ENCODE results near the gene PACS2. TPM values are rescaled to one million over a fixed set of nuclear protein-coding genes. Genes with fewer than 3 reads are reported as not detected.
"Not testable (repeated sequence)": the region's sequence is repeated elsewhere in the genome, so short reads cannot be mapped to it uniquely, and the experiment has no call there.

PACS2 gene
- total RNA-seq, 1 experiment from 2014 or later: 28.2 TPM

DNA sequence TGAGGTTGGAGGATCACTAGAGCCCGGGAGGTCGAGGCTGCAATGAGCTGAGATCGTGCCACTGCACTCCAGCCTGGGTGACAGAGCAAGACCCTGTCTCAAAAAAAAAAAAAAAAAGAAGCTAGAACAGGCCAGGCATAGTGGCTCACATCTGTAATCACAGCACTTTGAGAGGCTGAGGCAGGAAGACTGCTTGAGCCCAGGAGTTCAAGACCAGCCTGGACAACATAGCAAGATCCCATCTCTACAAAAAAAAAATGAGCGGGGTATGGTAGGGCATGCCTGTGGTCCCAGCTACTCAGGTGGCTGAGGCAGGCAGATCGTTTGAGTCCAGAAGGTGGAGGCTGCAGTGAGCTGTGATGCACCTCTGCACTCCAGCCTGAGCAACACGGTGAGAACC is 25.6 kb upstream of the PACS2 start:
- DNase-seq (ENCODE audit: low read depth): not testable (repeated sequence)

DNA sequence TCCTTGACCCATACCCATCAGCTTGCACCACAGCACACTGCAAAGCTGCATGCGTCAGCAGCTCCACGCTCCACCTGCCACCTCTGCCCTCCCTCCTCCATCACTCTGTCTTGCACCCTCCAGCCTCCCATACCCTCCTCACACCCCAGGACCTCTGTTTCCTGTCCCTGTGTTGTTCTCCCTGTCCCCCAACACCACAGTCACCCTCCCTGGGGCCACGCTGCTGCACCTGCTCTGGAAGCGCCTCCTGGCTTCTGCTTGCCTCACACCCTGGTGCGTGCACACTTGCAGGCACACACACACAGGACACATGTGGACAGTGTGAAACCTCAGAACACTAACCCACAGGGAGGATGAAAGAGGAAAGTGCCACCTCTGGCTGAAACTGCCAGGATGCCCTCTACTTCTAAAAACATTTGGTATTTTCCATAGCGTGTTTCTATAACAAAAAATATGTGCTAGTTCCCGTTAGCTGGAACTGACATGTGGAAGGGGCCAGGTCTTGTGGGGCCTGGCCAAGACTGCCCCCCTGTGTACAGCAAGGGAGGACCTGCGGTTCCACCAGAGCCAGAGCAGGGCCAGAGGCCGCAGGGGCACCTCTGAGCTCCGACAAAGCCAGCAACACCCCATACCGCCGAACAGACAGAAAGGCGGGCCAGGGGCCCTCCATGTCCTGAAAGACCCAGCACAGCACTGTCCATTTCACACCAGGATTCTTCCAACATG is 23.8 kb upstream of the PACS2 start:
- DNase-seq (ENCODE audit: low read depth): no peak

DNA sequence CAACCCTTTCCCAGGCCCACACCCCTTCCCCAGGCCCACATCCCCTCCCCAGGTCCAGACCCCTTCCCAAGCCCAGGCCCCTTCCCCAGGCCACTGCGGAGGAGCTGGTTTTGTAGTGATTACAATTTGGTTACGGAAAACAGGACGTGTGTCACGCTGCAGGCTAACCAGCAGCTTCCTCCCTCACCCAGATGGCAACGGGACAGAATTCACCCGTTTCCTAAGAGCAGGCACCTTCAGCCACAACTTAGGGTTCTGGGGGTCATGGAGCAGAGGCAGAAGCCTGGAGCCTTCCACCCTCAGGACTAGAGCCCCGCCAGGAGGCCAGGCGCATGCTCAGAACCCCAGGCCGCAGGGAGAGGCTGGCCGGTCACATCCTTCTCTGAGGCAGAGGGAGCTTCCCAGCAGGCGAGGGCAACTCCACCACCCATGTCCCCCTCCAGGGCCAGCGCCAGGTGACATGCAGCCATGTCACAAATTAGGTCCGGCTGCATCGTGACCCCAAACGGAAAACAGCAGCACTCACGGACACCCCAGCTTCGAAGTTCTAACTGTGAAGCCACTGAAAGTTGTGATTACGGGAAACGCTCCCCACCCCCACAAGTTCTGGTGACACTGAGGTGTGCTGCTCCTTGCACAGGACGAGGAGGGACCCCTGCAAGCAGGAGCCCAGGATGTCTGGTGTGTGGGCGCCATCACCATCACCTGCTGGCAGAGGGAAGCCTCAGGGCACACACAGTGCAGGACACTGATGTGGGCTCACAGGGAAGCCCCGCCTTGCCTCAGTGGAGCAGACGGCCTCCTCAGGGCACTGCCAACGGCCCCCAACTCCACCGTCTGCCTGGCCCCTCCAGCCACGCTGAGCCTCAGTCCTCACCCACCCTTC is 21.5 kb upstream of the PACS2 start:
- DNase-seq (ENCODE audit: low read depth): no peak

DNA sequence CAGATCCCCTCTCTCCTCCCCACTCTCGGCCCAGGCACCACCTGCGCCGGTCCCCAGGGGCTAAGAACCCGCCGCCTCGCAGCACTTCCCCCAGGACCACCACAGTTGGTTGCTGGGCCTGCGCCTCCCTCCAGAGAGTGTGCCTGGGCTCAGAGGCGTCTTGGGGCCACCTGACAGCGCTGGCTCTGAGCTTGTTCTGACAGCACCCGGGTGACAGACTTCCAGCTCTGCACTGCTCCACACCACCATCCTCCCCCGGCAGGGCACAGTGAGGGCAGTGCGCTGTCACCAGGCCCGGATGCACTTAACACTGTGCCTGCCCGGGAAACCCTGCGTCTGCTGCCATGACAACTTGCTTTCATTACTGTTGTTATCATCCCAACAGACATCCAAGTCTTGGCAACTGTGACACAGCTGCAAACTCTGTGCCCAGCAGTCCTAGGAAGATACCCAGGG is 20.4 kb upstream of the PACS2 start:
- peak; percentile 75 for DNase-seq (ENCODE audit: low read depth)

DNA sequence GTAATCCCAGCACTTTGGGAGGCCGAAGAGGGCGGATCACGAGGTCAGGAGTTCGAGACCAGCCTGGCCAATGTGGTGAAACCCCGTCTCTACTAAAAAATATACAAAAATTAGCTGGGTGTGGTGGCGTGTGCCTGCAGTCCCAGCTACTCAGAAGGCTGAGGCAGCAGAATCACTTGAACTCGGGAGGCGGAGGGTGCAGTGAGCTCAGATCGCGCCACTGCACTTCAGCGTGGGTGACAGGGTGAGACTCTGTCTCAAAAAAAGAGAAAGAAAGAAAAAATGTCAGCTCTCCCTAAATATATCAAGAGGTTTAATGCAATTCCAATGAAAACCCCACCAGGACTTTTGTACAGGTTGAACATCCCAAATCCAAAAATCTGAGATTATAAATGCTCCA is 17.2 kb upstream of the PACS2 start:
- not testable (repeated sequence) for DNase-seq (ENCODE audit: low read depth)

DNA sequence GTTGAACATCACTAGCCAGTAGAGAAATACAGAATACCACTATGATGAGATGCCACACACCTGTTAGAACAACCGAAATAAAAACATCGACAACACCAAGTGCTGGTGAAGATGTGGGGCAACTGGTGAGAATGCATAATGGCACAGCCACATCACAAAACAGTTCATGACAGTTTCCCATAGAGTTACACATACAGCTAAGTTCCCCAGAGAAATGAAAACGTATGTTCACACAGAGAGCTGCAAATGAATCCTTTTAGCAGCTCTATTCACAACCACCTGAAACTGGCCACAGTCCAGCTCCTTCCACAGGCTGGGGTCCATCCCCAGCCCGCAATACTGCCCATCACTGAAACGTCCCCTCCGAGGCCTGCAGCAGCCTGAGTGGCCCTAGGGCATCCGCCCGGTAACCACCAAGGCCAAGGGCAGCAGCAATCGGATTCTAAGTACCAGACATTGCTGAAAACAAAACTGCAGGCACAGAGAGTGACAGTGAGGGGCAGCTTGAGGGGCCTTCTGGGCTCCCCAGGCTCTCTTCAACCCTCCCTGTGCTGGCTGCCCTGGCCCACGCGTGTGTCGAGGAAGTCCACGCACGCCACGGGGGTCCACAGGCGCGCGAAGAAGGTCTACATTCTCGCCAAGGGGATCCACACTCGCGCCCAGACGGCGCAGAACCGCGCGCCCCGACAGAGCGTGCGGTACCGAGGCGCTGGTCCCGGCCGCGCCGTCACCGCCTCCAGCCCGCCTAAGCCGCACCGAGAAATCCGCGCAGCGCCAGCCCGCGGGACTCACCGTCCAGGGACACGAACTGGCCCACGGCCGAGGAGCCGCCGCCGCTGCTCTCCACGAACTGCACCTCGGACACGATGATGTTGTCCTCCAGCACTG is 14.7 kb upstream of the PACS2 start:
- no peak for DNase-seq (ENCODE audit: low read depth)

DNA sequence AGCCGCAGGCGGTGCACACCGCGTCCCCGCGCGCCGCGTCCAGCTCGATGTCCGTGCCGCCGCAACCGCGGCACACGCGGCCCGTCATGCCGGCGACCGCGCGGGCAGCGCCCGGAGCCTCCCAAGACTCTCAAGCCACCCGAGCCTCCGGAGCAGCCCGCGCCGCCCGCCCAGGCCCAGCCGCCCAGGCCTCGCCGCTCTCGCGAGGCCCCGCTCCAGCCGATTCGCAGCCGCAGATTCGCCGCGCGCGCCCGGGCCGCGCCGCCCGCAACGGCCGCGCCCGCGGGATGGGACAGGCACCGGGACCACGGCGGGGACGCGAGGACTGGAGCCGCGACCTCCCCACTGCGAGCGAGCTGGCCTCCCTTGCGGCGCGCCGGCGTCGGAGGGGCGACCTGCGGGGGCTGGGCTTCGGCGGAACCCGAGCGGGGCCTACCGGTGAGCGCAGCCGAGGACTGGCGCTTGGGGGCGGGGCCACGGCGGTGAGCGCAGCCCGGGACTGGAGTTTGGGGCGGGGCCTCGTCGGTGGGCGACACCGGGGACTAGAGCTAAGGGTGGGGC is 13.9 kb upstream of the PACS2 start, which contains the start of gene BRF1:
Gene BRF1 (minus strand): TSS at position 460 of the 561 bp plus-strand sequence. CDS start 372 bp downstream, at position 88.
- peak; percentile 98 for DNase-seq (ENCODE audit: low read depth)

DNA sequence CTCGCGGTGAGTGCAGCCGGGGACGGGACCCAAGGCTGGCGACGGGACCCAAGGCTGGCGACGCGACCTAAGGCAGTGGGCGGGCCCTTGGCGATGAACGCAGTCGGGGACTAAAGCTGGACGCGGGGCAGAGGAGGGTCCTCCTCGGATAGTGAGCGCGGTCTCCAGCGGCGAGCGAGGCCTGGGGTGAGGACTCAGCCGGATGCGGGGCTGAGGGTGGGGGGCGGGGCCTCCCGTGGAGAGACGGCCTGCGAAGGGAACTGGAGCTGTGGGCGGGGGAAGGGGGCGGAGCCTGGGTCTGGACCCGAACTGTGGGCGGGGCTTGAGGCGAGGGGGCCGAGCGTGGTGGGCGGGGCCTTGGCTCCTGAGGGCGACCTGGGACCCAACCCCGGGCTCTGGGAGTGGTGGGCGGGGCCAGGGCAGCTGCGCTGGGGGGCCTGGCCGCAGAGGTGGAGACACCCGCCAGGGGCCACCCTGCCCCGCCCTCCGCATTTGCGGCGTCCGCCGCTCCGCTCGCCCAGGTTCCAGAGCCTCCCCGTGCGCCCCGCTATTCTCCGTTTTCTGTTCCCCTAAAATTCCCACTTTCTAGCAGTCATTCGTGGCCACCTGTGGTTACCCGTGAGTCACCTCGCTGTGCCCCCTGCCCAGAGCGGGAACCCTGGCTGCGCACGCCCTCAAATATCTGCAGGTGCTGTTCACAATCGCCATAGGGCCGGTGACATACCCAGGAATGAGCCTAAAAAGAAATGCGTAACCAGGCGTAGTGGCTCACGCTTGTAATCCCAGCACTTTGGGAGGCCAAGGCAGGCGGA is 13.2 kb upstream of the PACS2 start:
- peak; percentile 99 for DNase-seq (ENCODE audit: low read depth)

DNA sequence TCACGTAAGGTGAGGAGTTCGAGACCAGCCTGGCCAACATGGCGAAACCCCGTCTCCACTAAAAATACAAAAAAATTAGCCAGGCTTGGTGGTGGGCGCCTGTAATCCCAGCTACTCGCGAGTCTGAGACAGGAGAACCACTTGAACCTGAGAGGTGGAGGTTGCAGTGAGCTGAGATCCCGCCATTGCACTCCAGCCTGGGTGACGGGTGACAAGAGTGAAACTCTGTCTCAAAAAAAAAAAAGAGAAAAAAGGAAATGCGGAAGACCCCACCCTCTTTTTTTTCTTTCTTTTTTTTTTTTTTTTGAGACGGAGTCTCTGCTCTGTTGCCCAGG is 12.7 kb upstream of the PACS2 start:
- DNase-seq (ENCODE audit: low read depth): not testable (repeated sequence)

DNA sequence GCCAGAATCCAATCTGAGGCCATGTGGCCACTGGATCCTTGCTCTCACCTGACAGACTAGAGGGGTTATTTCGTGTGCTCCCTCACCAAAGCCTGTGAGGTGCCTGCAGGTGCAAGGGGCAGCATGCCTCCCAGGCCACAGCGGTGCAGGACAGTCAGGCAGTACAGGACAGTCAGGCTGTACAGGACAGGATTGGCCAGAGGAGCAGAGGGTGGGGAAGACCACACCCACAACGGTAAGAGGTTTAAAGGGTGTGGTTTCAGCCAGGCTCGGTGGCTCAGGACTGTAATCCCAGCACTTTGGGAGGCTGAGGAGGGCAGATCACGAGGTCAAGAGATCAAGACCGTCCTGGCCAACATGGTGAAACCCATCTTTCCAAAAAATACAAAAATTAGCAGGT is 10.6 kb upstream of the PACS2 start:
- DNase-seq (ENCODE audit: low read depth): no peak

DNA sequence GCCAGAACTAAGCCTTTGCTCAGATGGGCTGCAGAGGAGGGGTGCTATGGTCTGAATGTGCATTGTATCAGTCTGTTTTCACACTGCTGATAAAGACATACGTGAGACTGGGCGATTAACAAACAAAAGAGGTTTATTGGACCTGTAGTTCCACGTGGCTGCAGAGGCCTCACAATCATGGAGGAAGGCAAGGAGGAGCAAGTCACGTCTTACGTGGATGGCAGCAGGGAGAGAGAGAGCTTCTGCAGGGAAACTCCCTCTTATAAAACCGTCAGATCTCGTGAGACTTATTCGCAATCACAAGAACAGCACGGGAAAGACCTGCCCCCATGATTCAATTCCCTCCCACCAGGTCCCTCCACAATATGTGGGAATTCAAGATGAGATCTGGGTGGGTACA is 10.0 kb upstream of the PACS2 start:
- DNase-seq (ENCODE audit: low read depth): no peak

DNA sequence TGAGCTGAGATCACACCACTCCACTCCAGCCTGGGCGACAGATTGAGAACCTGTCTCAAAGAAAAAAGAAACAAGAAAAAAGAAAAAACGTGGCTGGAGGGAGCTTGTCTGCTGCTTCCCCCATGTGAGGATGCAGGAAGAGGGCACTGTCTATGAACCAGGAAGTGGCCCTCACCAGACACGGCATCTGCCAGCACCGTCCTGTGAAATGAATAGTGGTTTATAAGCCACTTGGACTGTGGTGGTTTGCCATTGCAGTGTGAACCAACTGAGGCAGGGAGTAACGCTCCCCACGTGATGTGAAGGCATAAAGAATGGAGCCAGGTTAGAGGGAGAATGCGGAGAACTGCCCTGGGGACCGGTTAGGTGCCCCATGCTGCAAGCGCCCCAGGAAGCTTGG is 9.2 kb upstream of the PACS2 start:
- no peak for DNase-seq (ENCODE audit: low read depth)

DNA sequence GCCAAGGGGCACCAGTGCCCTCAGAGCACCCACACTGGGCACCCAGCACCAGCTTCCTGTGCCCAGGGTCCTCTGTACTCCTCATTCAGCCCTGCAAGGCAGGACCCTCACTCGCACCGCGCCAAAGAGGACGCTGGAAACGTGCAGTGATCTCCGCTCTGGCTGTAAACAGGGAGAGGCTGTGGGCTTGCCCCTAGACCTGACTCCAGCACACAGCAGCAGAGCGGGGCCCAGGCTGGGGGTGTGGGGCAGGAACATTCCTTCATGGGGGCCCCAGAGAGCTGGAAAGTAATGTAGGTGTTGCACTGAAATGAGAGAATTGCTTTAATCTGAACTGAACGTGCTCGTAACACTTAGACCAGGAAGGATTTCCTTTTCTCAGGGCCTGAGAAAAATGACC is 8.8 kb upstream of the PACS2 start:
- no peak for DNase-seq (ENCODE audit: low read depth)

DNA sequence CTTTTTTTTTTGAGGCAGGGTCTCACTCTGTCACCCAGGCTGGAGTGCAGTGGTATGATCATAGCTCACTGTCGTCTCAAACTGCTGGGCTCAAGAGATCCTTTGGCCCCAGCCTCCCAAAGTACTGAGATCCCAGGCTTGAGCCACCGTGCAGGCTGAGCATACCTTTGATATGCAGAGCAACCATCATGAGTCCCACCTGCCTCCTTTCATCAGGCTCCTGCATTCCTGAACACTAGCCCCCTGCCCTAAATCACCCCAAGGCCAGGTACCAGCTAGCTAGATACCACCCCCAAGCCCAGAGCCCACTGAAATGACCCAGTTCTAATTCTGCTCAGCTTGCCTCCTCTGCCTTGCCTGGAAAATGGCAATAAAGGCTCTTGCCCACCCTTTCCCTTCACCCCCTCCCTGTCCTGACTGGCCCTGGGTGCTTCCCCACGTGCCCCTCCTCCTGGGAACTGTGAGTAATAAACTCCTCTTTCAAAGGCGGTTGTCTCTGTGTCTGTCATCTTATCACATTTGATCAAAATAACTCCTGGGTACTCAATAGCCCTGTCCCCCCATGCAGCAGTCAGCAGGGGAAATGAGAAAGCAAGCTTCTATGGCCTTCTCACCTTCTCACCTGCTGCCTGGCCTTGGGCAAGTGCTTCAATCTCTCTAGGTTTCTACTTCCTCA is 7.4 kb upstream of the PACS2 start:
- no peak for DNase-seq (ENCODE audit: low read depth)

DNA sequence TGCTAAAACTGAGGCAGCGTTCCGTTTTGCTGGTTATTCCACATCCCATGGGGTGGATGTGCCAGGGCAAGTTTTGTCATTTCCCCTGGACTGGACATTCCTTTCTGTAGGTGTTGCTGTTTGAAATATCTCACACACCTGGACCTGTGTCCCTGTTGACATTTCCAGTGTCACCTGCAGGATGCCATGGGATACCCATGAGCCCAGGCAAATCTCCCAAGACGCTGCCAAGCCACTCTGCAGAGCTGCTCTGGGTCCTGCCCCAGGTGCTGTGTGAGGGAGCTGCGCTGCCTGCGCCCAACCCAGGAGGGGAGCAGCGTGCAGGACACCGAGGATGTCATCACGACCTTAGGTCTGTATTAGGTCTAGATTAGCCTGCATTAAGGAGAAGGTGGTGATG is 5.2 kb upstream of the PACS2 start:
- DNase-seq (ENCODE audit: low read depth): no peak

DNA sequence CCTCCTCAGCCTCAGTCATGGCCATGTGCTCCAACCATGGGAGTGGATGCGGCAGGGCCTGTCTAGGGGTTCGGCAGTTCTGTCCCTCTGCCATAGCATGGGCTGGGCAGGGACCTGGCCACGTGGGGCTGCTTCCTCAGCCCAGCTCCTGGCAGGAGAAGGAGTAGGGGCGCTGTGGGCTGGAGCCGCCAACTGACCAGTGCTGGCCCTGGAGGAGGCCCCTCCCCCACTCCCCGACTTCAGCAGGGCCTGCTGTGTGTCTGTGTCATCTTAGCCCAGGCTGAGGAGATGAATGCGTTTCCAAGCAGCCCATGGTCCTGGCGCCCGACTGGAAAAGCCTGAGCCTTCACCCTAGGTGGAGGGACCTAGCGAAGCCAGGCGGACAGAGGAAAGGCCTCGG is 2.7 kb upstream of the PACS2 start:
- DNase-seq (ENCODE audit: low read depth): no peak

DNA sequence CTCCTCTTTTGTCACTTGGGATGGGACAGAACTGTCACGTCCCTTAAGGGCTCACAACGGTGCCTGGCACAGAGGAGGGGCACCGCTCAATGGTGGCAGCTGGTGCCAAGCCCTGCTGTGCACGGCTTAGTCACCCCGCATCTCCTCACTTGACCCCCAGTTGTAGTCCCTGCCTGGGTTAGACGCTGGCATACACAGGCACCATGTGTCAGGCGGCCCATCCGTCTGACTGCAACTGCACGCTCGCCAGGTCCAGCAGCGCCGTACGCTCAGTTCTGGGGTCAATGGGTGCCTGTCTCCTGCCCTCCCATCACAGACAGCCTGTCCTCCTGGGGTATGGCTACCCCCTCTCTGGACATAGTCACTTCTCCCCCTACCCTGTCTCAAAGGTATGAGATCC is 1.6 kb upstream of the PACS2 start:
- DNase-seq (ENCODE audit: low read depth): no peak

DNA sequence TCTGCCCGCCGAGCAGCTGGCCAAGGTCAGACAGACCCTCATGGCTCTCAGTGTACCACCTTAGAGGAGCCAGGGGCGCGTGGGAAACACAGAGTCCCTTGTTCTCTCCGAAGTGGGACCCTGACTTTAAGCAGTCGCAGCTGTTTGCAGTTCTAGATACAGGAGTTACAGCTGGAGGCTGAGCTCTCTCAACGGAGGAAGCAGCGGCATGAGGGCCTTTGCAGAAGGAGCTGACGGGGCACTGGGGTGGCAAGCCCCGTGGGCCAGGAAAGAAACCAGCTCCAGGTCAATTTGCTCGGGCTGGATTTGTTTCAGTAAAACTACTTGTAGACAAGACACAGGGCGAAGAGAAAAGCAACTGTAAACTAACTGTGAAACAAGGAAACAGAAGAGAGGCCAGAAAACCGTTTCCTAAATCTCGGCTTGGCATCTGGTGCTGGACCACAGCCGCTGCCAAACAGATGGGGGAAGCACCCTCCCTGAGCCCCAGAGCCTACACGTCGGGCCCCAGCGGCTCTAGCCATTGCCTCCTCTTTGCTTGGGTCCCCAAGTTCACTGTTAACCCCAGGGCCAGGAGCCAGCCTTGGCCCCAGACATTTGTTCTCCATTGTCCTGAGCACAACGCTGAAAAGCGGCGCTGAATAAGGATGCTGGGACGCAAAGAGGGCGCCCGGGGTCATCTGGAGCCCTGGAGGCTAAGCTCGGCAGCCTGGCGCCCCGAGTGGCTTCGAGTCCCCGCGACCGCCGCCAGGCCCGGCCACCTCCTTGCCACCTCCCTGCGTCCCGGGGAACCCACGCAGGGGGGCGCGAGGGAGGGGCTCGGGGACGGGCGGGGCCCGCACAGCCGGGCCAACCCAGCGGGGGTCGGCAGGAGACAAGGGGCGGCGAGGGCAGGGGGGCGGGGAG is 914 bp upstream of the PACS2 start:
- DNase-seq (ENCODE audit: low read depth): no peak

DNA sequence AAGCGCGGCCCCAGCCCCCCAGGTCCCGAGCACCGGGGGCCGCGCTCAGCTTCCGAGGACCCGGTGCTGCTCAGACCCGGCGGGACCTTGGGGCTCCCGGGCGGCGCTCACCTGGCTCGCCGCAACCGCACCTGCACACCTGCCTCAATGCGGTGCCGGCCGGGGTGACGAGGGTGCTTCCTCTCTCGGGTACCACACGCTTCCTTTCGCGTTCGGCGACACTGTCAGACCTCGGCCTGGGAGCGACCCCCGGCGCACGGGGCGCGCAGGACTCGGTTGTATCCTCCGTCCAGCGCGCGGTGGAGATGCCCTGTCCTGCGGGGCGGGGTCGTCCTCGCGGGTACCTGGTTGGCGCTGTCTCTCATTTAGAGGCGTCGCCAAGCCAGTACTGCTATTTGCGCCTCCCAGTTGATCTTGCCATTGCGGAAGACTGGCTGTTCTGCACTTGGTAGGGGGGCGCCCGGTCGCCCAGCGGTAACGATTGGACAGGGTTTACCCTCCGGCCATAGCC is 718 bp downstream of the PACS2 start:
- peak; percentile 37 for DNase-seq (ENCODE audit: low read depth)

Measured in Daoy (cell line).